Endodermal cell (in vitro differentiated cells): ENCODE measurements around the gene IQCH. TPM values are rescaled to one million over a fixed set of nuclear protein-coding genes. Genes with fewer than 3 reads are reported as not detected.

ENCODE experiments used
- DNase-seq: peaks from one replicate; pipeline ENCODE4 v3.0.0-alpha.2; 2017
- H3K27ac ChIP-seq: 2 replicates; pipeline ENCODE4 v1.5.1; 2013; ENCODE audit warnings: mild to moderate bottlenecking, low read depth, low read length, moderate library complexity
- H3K27me3 ChIP-seq: 2 replicates; pipeline ENCODE4 v1.6.1; 2013; ENCODE audit warnings: mild to moderate bottlenecking, low read length, moderate library complexity; ENCODE audit not compliant: insufficient read depth, control insufficient read depth, poor library complexity, severe bottlenecking
- H3K36me3 ChIP-seq: 2 replicates; pipeline ENCODE4 v1.7.0; 2013; ENCODE audit warnings: mild to moderate bottlenecking, low read length, moderate library complexity; ENCODE audit not compliant: control insufficient read depth, insufficient read depth
- H3K4me1 ChIP-seq: one replicate; pipeline ENCODE4 v1.7.0; 2013; ENCODE audit warnings: low read length; ENCODE audit not compliant: control insufficient read depth, insufficient read depth
- H3K4me3 ChIP-seq: 2 replicates; pipeline ENCODE4 v1.5.1; 2013; ENCODE audit warnings: mild to moderate bottlenecking, low read length, moderate library complexity
- H3K9ac ChIP-seq: 2 replicates; pipeline ENCODE4 v1.6.1; 2013; ENCODE audit warnings: mild to moderate bottlenecking, low read length, moderate library complexity; ENCODE audit not compliant: poor library complexity, severe bottlenecking; ENCODE audit errors: extremely low read depth
- H3K9me3 ChIP-seq: 2 replicates; pipeline ENCODE4 v1.6.1; 2013; ENCODE audit warnings: mild to moderate bottlenecking, low read length, moderate library complexity; ENCODE audit not compliant: control insufficient read depth
- H3K27ac Mint-ChIP-seq: 2 replicates; pipeline ENCODE4 v1.8.0; 2020; ENCODE audit warnings: mixed read lengths
- H3K27me3 Mint-ChIP-seq: 2 replicates; pipeline ENCODE4 v1.8.0; 2021; ENCODE audit warnings: mild to moderate bottlenecking, mixed read lengths; ENCODE audit not compliant: insufficient read depth
- H3K36me3 Mint-ChIP-seq: 2 replicates; pipeline ENCODE4 v1.8.0; 2020; ENCODE audit warnings: low read depth, mixed read lengths
- H3K4me1 Mint-ChIP-seq: 2 replicates; pipeline ENCODE4 v1.8.0; 2020; ENCODE audit warnings: mixed read lengths
- H3K4me3 Mint-ChIP-seq: 2 replicates; pipeline ENCODE4 v1.8.0; 2020; ENCODE audit warnings: mild to moderate bottlenecking, moderate library complexity, mixed read lengths
- H3K9me3 Mint-ChIP-seq: 2 replicates; pipeline ENCODE4 v1.8.0; 2020; ENCODE audit warnings: mild to moderate bottlenecking, mixed read lengths
- WGBS, 2 experiments: methylation state at CpG; one replicate each; pipeline versions ENCODE4 v1.1.5 to v1.1.7; 2013; ENCODE audit warnings: missing lambda C conversion rate in 2 of 2, mixed read lengths in 1 of 2; ENCODE audit not compliant: insufficient coverage in 1 of 2, insufficient read length in 1 of 2; 5-methylcytosine and 5-hydroxymethylcytosine counted together
- total RNA-seq, 2 donors: library from RNA; stranded (reverse); fragmentation: NEBNext Ultra II Directional in 1 of 2; extraction: Animal tissue kit (Norgen Biotek cat#: 25700) in 1 of 2; gene quantifications; 2 replicates in 1 of 2; 3 replicates in 1 of 2; pipeline ENCODE4 v1.2.1, GENCODE V29; 2021
- TF ChIP-seq, protein P1 (sequence below): fragments of 200-600 bp; sonication (generic); conservative IDR thresholded peaks from 2 replicates; pipeline ENCODE4 v1.5.0; 2021; ENCODE audit warnings: antibody characterized with exemption, mild to moderate bottlenecking

IQCH gene
- total RNA-seq, 2 donors from 2014 or later, result 6.2 to 12.8 TPM

DNA sequence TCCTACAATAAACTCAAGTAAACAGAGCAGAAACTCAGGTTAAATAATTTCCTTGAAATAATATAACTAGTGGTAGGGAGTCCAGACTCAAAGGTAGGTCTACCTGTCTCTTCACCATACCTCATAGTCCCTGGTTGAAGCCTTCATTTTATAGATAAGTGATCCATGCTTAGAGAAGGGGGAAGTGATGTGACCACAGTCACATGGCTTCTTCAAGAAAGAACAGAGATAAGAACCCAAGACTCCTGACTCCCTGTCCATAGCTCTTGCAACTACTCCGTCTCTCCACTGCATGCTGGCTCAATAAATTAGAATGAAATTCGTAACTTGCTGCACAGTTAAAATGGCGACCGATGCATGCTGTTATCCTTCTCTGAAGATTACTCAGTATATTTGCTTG is 255.3 kb downstream of the IQCH start:
- no peaks in the 10 kb centered on the region for H3K36me3 ChIP-seq
- no peak overlapping the region for H3K27ac ChIP-seq
- H3K4me3 ChIP-seq, result no peak overlapping the region
- Mint-ChIP-seq H3K36me3 (peaks cover 12% of the 10 kb centered on the region), H3K27me3 (peaks cover 1% of the 10 kb centered on the region), H3K9me3 (no peaks in the 10 kb centered on the region), H3K4me1 (peaks cover 3% of the 10 kb centered on the region), H3K27ac (no peak overlapping the region), H3K4me3 (no peak overlapping the region)
- H3K9me3 ChIP-seq, result no peaks in the 10 kb centered on the region
- H3K27me3 ChIP-seq, result no peaks in the 10 kb centered on the region
- TF ChIP-seq, protein P1, sequence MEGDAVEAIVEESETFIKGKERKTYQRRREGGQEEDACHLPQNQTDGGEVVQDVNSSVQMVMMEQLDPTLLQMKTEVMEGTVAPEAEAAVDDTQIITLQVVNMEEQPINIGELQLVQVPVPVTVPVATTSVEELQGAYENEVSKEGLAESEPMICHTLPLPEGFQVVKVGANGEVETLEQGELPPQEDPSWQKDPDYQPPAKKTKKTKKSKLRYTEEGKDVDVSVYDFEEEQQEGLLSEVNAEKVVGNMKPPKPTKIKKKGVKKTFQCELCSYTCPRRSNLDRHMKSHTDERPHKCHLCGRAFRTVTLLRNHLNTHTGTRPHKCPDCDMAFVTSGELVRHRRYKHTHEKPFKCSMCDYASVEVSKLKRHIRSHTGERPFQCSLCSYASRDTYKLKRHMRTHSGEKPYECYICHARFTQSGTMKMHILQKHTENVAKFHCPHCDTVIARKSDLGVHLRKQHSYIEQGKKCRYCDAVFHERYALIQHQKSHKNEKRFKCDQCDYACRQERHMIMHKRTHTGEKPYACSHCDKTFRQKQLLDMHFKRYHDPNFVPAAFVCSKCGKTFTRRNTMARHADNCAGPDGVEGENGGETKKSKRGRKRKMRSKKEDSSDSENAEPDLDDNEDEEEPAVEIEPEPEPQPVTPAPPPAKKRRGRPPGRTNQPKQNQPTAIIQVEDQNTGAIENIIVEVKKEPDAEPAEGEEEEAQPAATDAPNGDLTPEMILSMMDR, result no peak
- DNase-seq, result no peak
- no peak overlapping the region for H3K9ac ChIP-seq
- H3K4me1 ChIP-seq, result no peaks in the 10 kb centered on the region
- WGBS, 2 experiments, result 92 to 93% methylated on average over 4 of the region's 4 CpGs

DNA sequence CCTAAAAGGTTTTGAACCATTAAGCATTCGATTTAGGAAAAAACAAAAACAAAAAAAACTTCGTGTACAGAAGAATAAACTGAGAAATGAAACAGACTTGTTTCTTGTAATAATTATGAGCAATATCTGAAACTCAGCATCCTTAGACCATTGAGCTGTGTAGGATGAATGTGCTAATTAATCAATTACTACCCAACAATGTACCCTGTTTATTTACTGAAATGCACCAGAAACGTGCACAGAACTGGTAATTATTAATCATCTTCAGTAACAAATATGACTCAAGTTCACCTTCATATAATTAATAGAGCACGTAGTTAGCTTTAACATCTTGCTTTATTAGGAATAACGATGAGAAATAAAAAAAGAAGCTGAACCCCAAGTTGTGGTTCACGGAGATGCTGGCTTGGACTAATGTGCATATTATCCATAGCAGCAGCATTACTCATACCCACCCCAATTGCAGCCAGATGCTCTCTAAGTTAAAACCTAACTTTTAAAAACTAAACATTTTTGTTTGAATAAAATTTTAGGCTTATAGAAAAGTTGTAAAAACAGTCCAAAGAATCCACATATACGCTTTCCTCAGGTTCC is 256.1 kb downstream of the IQCH start:
- Mint-ChIP-seq H3K27me3 (peaks cover 1% of the 10 kb centered on the region), H3K4me3 (no peak overlapping the region), H3K9me3 (no peaks in the 10 kb centered on the region), H3K4me1 (peaks cover 3% of the 10 kb centered on the region), H3K27ac (no peak overlapping the region), H3K36me3 (peaks cover 16% of the 10 kb centered on the region)
- WGBS, 2 experiments, result 83 to 91% methylated on average over 5 to 6 of the region's 7 CpGs
- Histone ChIP-seq H3K9ac (no peak overlapping the region), H3K4me1 (no peaks in the 10 kb centered on the region), H3K27me3 (no peaks in the 10 kb centered on the region), H3K36me3 (no peaks in the 10 kb centered on the region), H3K4me3 (no peak overlapping the region), H3K27ac (no peak overlapping the region), H3K9me3 (no peaks in the 10 kb centered on the region)
- TF ChIP-seq, protein P1, result no peak
- no peak for DNase-seq

DNA sequence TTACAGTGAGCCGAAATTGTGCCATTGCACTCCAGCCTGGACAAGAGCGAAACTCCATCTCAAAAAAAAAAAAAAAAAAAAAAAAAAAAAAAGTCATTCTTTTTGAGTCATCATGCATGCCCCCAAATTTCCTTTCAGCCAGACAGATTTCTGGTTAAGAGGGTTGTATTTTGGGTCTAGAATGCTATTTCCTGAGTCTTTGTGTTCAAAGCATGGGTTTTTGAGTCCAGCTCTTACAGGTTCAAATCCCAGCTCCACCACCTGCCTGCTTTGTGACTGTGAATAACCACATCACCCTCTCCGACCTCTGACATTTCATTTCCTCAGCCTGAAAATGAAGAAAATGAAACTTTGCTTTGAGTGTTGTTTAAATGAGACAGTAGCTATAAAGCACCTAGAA is 257.0 kb downstream of the IQCH start:
- Mint-ChIP-seq H3K36me3 (peaks cover 16% of the 10 kb centered on the region), H3K27me3 (peaks cover 1% of the 10 kb centered on the region), H3K4me3 (no peak overlapping the region), H3K9me3 (no peaks in the 10 kb centered on the region), H3K27ac (no peak overlapping the region), H3K4me1 (peaks cover 3% of the 10 kb centered on the region)
- no peaks in the 10 kb centered on the region for H3K4me1 ChIP-seq
- H3K27ac ChIP-seq, result no peak overlapping the region
- 94% methylated on average over 3 of the region's 3 CpGs; no CpG with 5 or more reads in 1 of the 2 experiments for WGBS, 2 experiments
- H3K36me3 ChIP-seq, result no peaks in the 10 kb centered on the region
- H3K27me3 ChIP-seq, result no peaks in the 10 kb centered on the region
- TF ChIP-seq, protein P1, result no peak
- no peaks in the 10 kb centered on the region for H3K9me3 ChIP-seq
- H3K9ac ChIP-seq, result no peak overlapping the region
- no peak overlapping the region for H3K4me3 ChIP-seq
- DNase-seq, result no peak
